HL-60/S4 treated with phorbol 12-myristate 13-acetate at 8.2 ng/mL for 4 days and 3 days (cell line): Measurements from ENCODE around the gene DNAJA3.
"Not testable (repeated sequence)": the region's sequence is repeated elsewhere in the genome, so short reads cannot be mapped to it uniquely, and the experiment has no call there.

Experiments
- in situ Hi-C: fragments of 300-500 bp; cut with MboI; formaldehyde crosslinking; loops from 2 replicates; pipeline ENCODE4 v1.15.0; 2022; ENCODE audit warnings: low sequenced_read_pairs

The DNAJA3 gene

GRCh38 chr16:4386951-4387565 is 38.6 kb upstream of the DNAJA3 start:
- in situ Hi-C loops = no loop called here

DNA sequence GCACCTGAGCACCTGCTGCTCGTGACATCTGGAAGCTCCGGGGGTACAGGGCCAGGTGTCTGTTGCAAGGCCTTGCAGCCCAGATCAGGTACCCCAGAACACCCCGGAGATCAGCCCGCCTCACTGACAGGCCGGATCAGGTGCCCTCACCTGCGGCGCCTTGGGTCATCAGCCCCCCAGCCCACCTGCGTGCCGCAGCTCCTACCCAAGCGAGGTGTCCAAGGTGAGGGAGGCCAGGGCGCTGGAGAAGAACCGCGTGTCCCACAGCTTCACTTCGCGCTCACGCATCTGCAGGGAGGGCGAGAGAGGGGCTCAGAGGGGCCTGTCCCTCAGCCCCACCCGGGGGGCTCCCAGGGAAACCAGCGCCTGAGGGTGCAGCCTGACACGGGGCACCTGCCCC is 37.9 kb upstream of the DNAJA3 start:
- in situ Hi-C loops = no loop called here

DNA sequence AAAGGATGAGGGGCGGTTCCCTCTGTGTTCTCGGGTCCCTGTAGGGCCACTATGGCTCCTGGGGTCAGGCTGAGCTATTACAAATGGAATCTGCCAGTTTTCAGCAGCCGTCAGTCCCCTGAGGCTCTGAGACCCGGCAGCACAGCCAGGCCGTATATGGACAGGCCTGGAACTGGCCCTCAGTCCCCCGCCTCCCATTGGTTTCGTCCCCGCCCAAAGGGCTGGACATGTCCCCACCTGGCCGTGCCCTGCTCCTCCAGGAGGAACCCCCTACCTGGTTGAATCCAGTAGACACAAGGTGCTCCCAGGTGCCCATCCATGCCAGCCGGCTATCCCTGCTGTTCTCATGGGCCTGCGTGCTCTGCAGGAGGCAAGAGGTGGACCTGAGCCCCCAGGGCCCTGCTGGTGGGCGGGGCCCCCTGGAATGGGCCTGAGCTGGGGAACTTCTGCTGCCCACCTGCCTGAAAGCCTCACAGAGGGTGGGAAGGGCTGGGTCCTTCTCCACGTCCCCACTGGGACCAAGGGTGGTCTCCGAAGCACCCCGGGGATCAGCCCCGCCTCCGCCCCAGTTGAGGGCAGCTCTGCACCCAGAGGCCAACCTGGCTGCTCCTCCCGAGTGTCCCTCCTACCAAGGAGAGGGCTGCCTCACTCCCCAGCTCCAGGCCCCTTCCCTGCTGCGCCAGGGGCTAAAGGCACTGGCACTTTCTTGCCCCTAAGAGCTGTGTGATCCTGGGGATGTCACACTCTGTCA is 37.2 kb upstream of the DNAJA3 start:
- in situ Hi-C loops = no loop called here

- in situ Hi-C loops = no loop called here
These were observed 36.4 kb upstream of the DNAJA3 start for GRCh38 chr16:4389051-4389955.

- in situ Hi-C loops = no loop called here
These were observed 35.1 kb upstream of the DNAJA3 start for GRCh38 chr16:4390266-4391260.

- in situ Hi-C loops = no loop called here
These were observed 33.9 kb upstream of the DNAJA3 start for GRCh38 chr16:4391631-4392381.

DNA sequence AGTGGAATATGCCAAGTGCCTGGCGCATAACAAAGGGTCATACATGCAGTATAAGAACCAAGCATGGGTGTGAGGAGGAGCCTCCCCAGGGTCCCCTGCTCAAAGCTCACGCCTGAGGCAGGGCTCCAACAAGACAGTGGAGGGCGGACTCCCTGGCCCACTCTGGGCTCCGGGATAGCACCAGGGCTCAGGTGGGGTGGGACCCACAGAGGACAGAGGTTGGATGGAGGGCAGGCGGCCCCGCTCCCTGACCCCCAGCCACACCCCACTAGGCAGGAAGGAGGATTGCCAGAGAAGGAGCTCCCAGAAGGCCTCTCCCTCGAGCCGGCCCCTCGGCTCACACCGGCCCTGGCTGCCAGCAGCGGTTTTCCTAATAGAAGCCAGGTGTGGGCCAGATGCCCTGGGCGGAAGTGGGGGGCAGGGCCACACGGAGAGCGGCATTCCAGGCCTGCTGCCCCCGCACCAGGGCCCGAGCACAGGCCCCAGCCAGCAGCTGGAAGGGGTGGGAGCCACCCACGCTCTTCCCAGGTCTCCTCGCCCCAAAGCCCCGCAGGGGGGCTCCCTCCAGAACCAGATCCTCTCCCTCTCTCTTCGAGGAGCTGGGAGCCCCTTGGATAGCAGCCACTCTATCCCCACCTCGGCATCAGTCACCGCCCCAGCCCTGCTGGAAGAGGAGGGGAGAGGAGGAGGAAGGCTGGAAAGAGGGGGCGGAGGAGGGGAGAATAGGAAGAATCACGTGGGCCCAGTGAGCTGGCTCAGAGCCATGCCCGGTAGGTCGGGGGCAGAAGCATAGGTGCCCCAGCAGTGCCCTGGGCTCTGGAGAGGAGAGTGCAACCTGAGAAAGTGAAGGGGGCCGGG is 33.1 kb upstream of the DNAJA3 start:
- in situ Hi-C loops = no loop called here

DNA sequence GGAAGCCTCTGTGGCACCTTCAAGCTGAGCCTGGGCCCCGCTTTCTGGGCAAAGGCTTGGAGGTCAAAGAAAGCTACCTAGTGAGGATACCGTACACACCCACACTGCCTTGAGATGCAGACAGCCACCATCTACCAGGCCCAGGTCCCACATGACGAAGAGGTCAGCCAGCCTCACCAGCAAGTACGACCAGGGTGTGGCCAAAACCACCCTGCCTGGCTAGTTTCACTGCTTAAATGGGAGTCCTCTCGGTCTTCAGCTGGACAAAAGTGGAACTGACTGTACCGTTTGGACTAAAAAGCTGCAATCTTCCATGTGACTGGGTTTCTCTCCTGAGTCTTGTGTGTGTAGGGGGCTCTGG is 32.4 kb upstream of the DNAJA3 start:
- in situ Hi-C loops = no loop called here

DNA sequence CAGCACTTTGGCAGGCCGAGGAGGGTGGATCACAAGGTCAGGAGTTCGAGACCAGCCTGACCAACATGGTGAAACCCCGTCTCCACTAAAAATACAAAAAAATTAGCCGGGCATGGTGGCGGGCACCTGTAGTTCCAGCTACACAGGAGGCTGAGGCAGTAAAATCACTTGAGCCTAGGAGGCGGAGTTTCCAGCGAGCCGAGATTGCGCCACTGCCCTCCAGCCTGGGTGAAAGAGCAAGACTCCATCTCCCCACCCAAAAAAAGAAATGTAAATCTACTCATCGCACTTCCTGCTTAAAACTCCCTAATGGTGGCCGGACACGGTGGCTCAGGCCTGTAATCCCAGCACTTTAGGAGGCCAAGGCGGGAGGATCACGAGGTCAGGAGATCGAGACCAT is 31.8 kb upstream of the DNAJA3 start:
- in situ Hi-C loops = not testable (repeated sequence)

DNA sequence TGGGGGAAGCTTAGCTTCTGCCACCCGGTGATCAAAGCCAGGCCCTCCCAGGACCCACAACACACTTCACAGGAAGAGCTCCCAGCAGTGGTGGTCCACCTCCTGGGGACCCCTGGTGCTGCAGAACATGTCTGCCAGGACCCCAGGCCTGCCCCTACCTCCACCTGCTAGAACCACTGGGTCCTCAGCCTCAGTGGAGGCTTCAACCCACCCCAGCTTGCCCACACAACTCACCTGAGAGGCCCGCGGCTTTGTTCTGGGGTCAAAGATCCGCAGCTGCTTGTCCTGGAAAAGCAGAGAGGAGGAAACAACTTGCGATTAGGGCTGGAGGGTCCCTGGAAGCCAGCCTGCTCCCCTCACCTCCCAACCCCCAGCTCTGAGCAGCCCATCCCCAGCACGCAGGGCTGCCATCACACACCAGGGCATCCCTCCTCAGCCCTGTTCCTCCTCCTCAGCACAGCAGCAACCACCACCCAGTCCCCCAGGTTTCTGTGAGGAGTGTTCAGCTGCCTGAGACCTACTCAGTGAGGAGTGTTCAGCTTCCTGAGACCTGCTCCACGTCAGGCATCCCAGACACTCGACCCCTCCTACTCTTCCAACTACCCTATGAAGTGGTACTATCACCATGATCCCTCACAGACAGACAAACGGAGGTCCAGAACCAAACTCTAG is 30.5 kb upstream of the DNAJA3 start:
- in situ Hi-C loops = no loop called here

GRCh38 chr16:4399001-4399730 is 26.5 kb upstream of the DNAJA3 start:
- in situ Hi-C loops = no loop called here

- in situ Hi-C loops = no loop called here
These were observed 24.6 kb upstream of the DNAJA3 start for GRCh38 chr16:4401094-4401501.

DNA sequence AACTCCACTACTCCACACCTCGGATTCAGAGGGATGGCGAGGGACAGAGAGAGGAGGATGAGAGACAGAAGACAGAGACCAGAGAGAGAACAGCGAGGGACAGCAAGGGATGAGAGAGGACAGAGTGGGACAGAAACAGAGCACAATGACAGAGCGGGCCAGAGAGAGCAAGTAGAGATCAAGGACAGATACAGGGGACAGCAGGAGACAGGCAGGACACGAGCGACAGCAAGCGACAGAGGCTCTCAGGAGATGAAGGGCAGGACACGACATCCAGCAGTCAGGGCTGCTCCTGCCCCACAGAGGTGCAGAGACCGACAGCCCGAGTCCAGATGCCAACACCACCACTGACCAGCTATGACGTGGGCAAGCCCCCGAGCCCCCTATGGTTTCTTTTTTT is 24.2 kb upstream of the DNAJA3 start:
- in situ Hi-C loops = no loop called here

DNA sequence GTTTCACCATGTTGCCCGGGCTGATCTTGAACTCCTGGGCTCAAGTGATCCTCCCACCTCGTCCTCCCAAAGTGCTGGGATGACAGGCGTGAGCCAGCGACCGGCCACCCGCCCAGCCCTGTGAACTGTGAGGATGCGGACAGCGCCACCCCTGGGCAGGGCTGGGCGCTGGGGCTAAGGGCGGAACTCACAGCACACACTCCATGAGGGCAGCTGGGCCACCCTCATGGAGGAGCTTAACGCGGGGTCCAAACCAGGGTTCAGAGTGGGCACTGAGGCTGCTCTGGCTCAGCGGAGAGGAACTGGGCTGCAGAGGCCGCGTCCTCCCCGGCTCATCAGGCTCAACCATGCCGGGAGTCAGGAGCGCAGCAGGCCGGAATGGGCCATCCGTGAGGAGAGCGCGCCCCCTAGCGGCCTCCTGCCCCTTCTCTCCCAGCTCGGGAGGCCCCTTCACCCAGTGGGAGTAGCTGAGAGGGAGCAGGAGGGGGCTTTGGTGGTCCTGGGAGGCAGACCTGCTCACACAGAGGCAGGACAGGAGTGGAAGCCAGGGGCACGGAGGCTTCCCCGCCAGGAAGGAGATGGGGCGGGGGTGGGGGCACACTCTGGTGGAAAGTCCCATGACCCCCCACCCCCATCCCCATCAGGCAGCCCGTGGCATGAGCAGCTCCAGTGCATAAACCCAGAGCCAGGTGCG is 23.1 kb upstream of the DNAJA3 start:
- in situ Hi-C loops = no loop called here

GRCh38 chr16:4403133-4403949 is 22.3 kb upstream of the DNAJA3 start:
- in situ Hi-C loops = no loop called here

GRCh38 chr16:4404247-4404966 is 21.3 kb upstream of the DNAJA3 start:
- in situ Hi-C loops = no loop called here
